Measurements from ENCODE around the gene P4HTM. TPM values are rescaled to one million over a fixed set of nuclear protein-coding genes. Genes with fewer than 3 reads are reported as not detected.
A peak's percentile ranks its signal among the peaks of the same experiment; 100 is the strongest.

Gene P4HTM, protein sequence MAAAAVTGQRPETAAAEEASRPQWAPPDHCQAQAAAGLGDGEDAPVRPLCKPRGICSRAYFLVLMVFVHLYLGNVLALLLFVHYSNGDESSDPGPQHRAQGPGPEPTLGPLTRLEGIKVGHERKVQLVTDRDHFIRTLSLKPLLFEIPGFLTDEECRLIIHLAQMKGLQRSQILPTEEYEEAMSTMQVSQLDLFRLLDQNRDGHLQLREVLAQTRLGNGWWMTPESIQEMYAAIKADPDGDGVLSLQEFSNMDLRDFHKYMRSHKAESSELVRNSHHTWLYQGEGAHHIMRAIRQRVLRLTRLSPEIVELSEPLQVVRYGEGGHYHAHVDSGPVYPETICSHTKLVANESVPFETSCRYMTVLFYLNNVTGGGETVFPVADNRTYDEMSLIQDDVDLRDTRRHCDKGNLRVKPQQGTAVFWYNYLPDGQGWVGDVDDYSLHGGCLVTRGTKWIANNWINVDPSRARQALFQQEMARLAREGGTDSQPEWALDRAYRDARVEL
- polyA plus RNA-seq (ENCODE audit: insufficient read length in 4 of 4) = 10 to 100 TPM; 23.5 to 57.6 (median 37.8) TPM

GRCh38 chr3:48989796-48990635 lies at the start of gene P4HTM:
P4HTM (plus strand) TSS chr3:48990241; CDS start chr3:48990257, 16 bp downstream.
- peak; percentile 71 to 85 (median 72) for DNase-seq (ENCODE audit: low read depth in 4 of 4, low spot score in 3 of 4)

GRCh38 chr3:48945432-48945831 lies 44.6 kb upstream of the P4HTM start:
- DNase-seq (ENCODE audit: low read depth in 4 of 4, low spot score in 3 of 4) = no peak

DNA sequence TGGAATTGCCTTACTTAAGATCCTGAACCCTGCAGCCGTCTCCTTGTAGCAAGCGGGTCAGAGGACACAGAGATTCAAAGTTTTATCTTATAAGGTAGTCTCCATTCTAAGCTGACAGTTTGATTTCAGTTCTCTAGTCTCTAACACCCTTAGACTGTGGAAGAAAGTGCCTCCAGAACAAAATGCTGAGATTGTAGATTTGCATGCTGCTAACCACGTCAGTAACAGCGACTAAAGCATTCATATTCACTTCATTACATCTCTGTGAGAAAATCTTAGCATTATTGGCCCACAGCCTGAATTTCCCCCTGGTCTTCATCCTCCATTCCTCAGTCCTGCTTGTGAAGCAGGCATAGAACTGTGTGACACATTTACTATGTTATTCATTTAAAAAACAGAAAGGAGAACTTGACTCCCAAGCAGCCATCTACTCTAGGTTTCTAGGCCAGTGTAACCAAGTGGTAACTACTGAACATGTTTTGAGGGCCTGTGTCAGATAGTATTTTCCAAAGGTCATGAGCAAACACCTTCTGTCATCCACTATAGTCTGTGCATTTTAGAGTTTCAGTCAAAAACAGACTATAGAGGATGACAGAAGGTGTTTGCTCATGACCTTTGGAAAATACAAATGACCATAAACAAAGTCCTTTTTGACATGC lies 44.0 kb upstream of the P4HTM start:
- no peak for DNase-seq (ENCODE audit: low read depth in 4 of 4, low spot score in 3 of 4)

GRCh38 chr3:48949376-48949717 lies 40.7 kb upstream of the P4HTM start:
- no peak for DNase-seq (ENCODE audit: low read depth in 4 of 4, low spot score in 3 of 4)

GRCh38 chr3:48950051-48950450 lies 40.0 kb upstream of the P4HTM start:
- no peak for DNase-seq (ENCODE audit: low read depth in 4 of 4, low spot score in 3 of 4)

- no peak for DNase-seq (ENCODE audit: low read depth in 4 of 4, low spot score in 3 of 4)
These were observed 38.3 kb upstream of the P4HTM start for GRCh38 chr3:48951764-48952163.

DNA sequence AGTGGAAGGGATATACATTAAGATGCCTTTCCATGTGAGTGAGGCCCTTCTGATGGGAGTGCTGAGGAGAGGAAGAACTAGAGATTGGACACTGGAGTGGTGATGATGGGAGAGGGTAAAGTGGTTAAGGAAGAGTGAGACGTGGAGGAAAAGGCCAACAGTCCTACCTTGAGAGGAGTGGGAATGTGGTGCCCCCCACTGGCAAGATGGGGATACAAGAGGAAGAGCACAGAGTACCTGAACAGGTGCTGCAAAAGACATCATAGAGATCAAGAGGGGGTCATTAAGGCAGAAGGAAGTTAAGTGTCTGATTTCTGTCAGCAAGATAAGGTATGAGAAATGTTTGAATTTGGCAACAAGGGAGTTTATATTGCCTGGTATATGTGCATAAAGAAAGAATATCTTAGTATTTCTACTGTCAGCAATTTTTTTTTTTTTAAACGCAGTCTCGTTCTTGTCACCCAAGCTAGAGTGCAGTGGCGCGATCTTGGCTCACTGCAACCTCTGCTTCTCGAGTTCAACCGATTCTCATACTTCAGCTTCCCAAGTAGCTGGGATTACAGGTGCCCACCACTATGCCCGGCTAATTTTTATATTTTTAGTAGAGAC lies 37.4 kb upstream of the P4HTM start:
- DNase-seq (ENCODE audit: low read depth in 4 of 4, low spot score in 3 of 4) = peak in 1 of 4 donors; percentile 7

GRCh38 chr3:48957006-48957705 lies 32.9 kb upstream of the P4HTM start:
- DNase-seq (ENCODE audit: low read depth in 4 of 4, low spot score in 3 of 4) = no peak

DNA sequence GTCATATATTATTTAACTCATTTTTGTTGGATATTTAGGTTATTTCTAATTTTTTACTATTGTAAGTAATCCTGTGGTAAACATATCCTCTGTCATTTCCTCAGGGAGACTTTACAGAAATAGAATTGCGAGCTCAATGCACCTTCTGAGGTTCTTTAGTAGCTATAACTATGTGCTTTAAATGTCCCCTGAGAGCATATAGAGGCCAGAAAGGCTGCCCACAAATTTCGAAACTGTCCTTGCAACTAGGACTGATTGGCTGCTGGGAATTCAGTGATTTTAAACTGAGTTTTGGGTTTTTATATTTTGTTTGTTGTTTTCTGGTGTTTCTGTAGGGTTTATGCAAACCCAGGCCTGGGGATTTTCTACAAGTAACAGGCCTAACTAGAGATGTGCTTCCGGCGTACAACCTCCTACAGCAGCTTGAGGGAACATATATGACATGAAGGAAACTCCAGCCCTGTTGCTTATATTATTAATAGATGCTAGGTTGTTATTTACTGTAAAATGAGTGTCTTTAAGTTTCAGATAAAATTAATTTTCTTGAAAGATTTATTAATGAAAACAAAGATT lies 29.1 kb upstream of the P4HTM start:
- DNase-seq (ENCODE audit: low read depth in 4 of 4, low spot score in 3 of 4) = no peak

GRCh38 chr3:48962340-48962739 lies 27.7 kb upstream of the P4HTM start:
- no peak for DNase-seq (ENCODE audit: low read depth in 4 of 4, low spot score in 3 of 4)

GRCh38 chr3:48962939-48963338 lies 27.1 kb upstream of the P4HTM start:
- no peak for DNase-seq (ENCODE audit: low read depth in 4 of 4, low spot score in 3 of 4)

GRCh38 chr3:48963591-48963990 lies 26.4 kb upstream of the P4HTM start:
- DNase-seq (ENCODE audit: low read depth in 4 of 4, low spot score in 3 of 4) = no peak

- DNase-seq (ENCODE audit: low read depth in 4 of 4, low spot score in 3 of 4) = no peak
These were observed 23.7 kb upstream of the P4HTM start for GRCh38 chr3:48966367-48966766.

- no peak for DNase-seq (ENCODE audit: low read depth in 4 of 4, low spot score in 3 of 4)
These were observed 23.1 kb upstream of the P4HTM start for GRCh38 chr3:48966876-48967361.

- DNase-seq (ENCODE audit: low read depth in 4 of 4, low spot score in 3 of 4) = no peak
These were observed 19.5 kb upstream of the P4HTM start for GRCh38 chr3:48970586-48970985.

DNA sequence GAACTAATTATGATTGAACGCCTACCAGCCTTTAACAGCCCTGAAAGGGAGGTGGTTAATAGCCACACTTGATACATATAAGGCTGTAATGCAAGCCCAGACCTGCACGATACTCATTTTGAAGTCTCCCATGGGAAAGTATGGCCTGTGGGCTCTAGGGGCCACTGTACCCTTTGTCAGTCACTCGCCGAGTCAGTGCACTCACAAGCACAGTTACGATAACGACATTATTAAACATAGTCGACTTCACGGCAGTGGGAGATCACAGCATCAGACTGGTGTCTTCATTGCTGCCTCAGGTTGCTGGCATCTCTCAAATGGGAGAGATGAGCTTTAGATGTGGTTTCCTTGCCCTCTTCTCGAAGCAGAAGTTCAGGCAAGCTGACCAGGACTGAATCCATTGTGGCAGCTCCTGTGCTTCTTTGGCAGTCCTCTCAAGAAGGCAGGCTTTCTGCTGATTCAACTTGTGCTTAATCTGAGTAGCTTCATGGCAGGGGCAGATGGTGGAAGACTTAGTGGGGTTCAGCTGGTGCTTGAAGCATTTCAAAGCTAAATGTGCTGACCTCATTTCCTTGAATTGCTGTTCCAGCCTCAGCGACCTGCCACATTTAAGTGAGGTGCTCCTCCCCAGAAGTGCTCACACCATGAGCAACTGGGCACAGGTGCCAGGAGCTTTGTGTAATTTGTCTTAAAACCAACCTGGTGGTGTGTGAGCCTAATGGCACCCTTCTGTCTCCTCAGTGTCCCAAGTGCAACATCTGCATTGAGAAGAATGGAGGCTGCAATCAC lies 15.8 kb upstream of the P4HTM start:
- no peak for DNase-seq (ENCODE audit: low read depth in 4 of 4, low spot score in 3 of 4)

GRCh38 chr3:48979451-48979850 lies 10.6 kb upstream of the P4HTM start:
- DNase-seq (ENCODE audit: low read depth in 4 of 4, low spot score in 3 of 4) = no peak

GRCh38 chr3:48980295-48980694 lies 9.7 kb upstream of the P4HTM start:
- DNase-seq (ENCODE audit: low read depth in 4 of 4, low spot score in 3 of 4) = no peak

GRCh38 chr3:48982016-48982415 lies 8.0 kb upstream of the P4HTM start:
- DNase-seq (ENCODE audit: low read depth in 4 of 4, low spot score in 3 of 4) = no peak

Measured in left renal pelvis (tissue), 4 donors.